ENCODE results near the gene KAT2B.

The KAT2B gene

DNA sequence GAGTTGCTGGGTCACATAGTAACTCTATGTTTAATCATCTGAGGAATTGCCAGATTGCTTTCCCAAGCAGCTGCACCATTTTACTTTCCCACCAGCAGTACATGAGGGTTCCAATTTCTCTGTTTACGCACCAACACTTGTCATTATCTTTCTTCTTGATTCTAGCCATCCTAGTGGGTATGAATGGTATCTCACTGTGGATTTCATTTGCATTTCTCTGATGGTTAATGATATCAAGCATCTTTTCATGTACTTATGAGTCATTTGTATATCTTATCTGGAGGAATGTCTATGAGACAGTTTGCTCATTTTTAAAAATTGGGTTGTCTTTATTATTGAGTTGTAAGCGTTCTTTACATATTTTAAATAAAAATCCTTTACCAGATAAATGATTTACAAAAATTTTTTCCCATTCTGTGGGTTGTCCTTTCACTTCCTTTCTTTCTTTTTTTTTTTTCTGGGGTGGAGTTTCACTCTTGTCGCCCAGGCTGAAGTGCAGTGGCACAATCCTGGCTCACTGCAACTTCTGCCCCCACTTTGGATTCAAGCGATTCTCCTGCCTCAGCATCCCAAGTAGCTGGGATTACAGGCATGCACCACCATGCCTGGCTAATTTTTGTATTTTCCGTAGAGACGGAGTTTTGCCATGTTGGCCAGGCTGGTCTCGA, 154.7 kb downstream of the KAT2B start:
- H3K4me3 ChIP-seq (ENCODE audit: low read length): no peak overlapping the region
- TF ChIP-seq, protein P1, sequence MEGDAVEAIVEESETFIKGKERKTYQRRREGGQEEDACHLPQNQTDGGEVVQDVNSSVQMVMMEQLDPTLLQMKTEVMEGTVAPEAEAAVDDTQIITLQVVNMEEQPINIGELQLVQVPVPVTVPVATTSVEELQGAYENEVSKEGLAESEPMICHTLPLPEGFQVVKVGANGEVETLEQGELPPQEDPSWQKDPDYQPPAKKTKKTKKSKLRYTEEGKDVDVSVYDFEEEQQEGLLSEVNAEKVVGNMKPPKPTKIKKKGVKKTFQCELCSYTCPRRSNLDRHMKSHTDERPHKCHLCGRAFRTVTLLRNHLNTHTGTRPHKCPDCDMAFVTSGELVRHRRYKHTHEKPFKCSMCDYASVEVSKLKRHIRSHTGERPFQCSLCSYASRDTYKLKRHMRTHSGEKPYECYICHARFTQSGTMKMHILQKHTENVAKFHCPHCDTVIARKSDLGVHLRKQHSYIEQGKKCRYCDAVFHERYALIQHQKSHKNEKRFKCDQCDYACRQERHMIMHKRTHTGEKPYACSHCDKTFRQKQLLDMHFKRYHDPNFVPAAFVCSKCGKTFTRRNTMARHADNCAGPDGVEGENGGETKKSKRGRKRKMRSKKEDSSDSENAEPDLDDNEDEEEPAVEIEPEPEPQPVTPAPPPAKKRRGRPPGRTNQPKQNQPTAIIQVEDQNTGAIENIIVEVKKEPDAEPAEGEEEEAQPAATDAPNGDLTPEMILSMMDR (IDR thresholded peaks at IDR 0.05; ENCODE audit: insufficient read depth, low read depth, low read length, missing control alignments): no peak
- DNase-seq (ENCODE audit: low read depth): no peak

DNA sequence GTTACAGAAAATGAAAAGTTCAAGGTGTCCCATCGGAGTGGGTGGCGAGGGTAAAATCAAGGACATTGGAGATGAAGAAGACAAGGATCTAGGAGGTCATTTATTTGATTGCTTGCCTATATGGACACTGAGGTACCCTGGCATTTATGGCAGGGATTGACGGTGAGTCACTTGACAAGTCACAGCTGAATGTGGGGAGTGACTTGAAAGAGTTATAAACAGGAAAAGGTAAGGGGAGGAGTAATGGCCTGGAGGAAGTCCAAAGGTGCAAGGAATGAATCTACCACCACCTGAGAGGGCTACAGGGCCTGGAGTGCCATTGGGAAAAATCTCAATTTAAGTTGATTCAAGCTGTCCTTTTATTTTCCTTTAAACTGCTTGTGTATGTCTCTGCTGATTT, 157.5 kb downstream of the KAT2B start:
- DNase-seq (ENCODE audit: low read depth): peak; percentile 58
- TF ChIP-seq, protein P1 (IDR thresholded peaks at IDR 0.05; ENCODE audit: insufficient read depth, low read depth, low read length, missing control alignments): no peak
- H3K4me3 ChIP-seq (ENCODE audit: low read length): no peak overlapping the region

DNA sequence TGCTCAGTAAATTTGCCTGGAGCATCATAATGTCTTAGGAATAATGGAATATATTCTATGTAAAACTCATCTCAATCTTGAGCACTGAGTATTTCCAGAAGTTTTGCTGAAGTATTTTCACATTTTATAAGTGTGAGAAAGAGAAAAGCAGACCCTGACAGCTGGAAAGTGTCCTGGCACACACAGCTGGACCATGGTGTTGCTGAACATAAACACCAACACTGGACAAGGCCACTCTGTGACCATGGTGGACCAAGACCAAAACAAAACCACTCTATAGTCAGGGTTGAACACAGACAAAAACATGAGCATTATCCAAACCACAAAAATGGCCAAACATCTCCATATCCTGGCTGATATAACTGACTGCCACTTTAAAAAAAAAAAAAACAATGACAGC, 160.9 kb downstream of the KAT2B start:
- DNase-seq (ENCODE audit: low read depth): no peak
- no peak overlapping the region for H3K4me3 ChIP-seq (ENCODE audit: low read length)
- TF ChIP-seq, protein P1 (IDR thresholded peaks at IDR 0.05; ENCODE audit: insufficient read depth, low read depth, low read length, missing control alignments): no peak
